HL-60 (cell line): ENCODE measurements around the gene NEDD4L.

Source experiments
- GABPA ChIP-seq: IDR thresholded peaks from 2 replicates; pipeline ENCODE4 v1.6.1; 2012; ENCODE audit warnings: low read depth
- POLR2AphosphoS5 ChIP-seq: IDR thresholded peaks from 2 replicates; pipeline ENCODE4 v1.6.1; 2012; ENCODE audit warnings: low read depth
- SPI1 ChIP-seq: IDR thresholded peaks from 2 replicates; pipeline ENCODE4 v1.6.1; 2012; ENCODE audit warnings: low read depth, mild to moderate bottlenecking, borderline replicate concordance
- TF ChIP-seq, protein P1 (sequence below): IDR thresholded peaks from one replicate; pipeline ENCODE4 v1.5.1; 2011; ENCODE audit warnings: low read length, control low read depth, inconsistent platforms; ENCODE audit not compliant: insufficient read depth
- TF ChIP-seq, protein P2 (sequence below): IDR thresholded peaks from 2 replicates; pipeline ENCODE4 v1.6.1; 2012; ENCODE audit warnings: low read depth; ENCODE audit not compliant: insufficient replicate concordance

DNA sequence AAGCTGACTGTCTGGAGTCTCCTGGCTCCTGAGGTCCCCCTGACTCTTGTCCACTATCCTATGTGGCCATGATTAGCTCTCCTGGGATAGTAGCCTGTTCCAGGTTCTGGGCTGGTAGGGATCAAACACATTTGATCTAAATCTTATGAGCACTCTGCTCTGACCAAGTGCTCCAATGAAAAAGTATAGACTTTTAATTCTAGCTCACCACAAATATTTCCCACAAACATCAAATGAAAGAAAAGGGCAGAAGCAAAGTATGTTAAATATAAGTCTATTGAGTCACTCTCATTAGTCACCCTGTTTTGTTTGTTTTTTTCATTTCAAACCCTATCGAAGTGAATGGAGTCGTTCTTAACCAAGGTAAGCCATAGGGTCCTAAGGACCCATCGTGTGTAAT, 39.7 kb upstream of the NEDD4L start:
- TF ChIP-seq, protein P1, sequence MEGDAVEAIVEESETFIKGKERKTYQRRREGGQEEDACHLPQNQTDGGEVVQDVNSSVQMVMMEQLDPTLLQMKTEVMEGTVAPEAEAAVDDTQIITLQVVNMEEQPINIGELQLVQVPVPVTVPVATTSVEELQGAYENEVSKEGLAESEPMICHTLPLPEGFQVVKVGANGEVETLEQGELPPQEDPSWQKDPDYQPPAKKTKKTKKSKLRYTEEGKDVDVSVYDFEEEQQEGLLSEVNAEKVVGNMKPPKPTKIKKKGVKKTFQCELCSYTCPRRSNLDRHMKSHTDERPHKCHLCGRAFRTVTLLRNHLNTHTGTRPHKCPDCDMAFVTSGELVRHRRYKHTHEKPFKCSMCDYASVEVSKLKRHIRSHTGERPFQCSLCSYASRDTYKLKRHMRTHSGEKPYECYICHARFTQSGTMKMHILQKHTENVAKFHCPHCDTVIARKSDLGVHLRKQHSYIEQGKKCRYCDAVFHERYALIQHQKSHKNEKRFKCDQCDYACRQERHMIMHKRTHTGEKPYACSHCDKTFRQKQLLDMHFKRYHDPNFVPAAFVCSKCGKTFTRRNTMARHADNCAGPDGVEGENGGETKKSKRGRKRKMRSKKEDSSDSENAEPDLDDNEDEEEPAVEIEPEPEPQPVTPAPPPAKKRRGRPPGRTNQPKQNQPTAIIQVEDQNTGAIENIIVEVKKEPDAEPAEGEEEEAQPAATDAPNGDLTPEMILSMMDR: no peak
- no peak for TF ChIP-seq GABPA
- TF ChIP-seq, protein P2, sequence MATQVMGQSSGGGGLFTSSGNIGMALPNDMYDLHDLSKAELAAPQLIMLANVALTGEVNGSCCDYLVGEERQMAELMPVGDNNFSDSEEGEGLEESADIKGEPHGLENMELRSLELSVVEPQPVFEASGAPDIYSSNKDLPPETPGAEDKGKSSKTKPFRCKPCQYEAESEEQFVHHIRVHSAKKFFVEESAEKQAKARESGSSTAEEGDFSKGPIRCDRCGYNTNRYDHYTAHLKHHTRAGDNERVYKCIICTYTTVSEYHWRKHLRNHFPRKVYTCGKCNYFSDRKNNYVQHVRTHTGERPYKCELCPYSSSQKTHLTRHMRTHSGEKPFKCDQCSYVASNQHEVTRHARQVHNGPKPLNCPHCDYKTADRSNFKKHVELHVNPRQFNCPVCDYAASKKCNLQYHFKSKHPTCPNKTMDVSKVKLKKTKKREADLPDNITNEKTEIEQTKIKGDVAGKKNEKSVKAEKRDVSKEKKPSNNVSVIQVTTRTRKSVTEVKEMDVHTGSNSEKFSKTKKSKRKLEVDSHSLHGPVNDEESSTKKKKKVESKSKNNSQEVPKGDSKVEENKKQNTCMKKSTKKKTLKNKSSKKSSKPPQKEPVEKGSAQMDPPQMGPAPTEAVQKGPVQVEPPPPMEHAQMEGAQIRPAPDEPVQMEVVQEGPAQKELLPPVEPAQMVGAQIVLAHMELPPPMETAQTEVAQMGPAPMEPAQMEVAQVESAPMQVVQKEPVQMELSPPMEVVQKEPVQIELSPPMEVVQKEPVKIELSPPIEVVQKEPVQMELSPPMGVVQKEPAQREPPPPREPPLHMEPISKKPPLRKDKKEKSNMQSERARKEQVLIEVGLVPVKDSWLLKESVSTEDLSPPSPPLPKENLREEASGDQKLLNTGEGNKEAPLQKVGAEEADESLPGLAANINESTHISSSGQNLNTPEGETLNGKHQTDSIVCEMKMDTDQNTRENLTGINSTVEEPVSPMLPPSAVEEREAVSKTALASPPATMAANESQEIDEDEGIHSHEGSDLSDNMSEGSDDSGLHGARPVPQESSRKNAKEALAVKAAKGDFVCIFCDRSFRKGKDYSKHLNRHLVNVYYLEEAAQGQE: no peak
- TF ChIP-seq POLR2AphosphoS5: no peak
- TF ChIP-seq SPI1: no peak
